SU-DHL-6 (cell line): ENCODE data around the gene CYP21A2.

Experiments used
- CTCF ChIP-seq: fragments of 200-600 bp; sonication (generic); IDR thresholded peaks from one replicate; pipeline ENCODE4 v1.5.1; 2017; ENCODE audit warnings: antibody characterized with exemption, mild to moderate bottlenecking, low read length, moderate library complexity; ENCODE audit not compliant: insufficient read depth, poor library complexity, severe bottlenecking
- EZH2phosphoT487 ChIP-seq: fragments of 200-600 bp; sonication (generic), shearing (Covaris generic); conservative IDR thresholded peaks from 2 replicates; pipeline ENCODE4 v1.6.1; 2018; ENCODE audit warnings: mild to moderate bottlenecking, antibody characterized with exemption, low read length, moderate library complexity, mixed read lengths

GRCh38 chr6:32085759-32086459 is 47.7 kb downstream of the CYP21A2 start:
- peak; percentile 82 for TF ChIP-seq CTCF
- TF ChIP-seq EZH2phosphoT487: no peak
